PC-9 (cell line): Measurements from ENCODE around the gene HDAC8. TPM values are rescaled to one million over a fixed set of nuclear protein-coding genes. Genes with fewer than 3 reads are reported as not detected.

ENCODE experiments used
- BruUV-seq: library from RNA; stranded (reverse); fragments of 400-500 nt; replicated peaks from 2 replicates; lab custom pipeline; 2021; lab: Mats Ljungman, UMichigan
- CTCF ChIA-PET: fragments of 300-600 bp; sonication (Branson Sonifier 250); formaldehyde crosslinking; loops from one replicate; lab custom pipeline; 2022; ENCODE audit warnings: antibody characterized with exemption; lab: Charles Lee
- POLR2A ChIA-PET: fragments of 300-600 bp; sonication (Branson Sonifier 250); formaldehyde crosslinking; loops from one replicate; lab custom pipeline; 2022; ENCODE audit warnings: antibody characterized with exemption; ENCODE audit not compliant: unreplicated experiment; lab: Charles Lee
- DNase-seq, 2 experiments: peaks; one replicate each; pipeline versions ENCODE4 v3.0.0 to v3.0.0-alpha.2; 2015 to 2022; ENCODE audit warnings: mixed read lengths in 1 of 2
- H2AFZ ChIP-seq: fragments of 200-600 bp; sonication (generic); 2 replicates; pipeline ENCODE4 v1.8.1; 2017; ENCODE audit warnings: antibody characterized with exemption
- H3F3A ChIP-seq: fragments of 200-600 bp; sonication (generic); 2 replicates; pipeline ENCODE4 v1.8.1; 2017; ENCODE audit warnings: antibody characterized with exemption, mild to moderate bottlenecking, low read depth; ENCODE audit not compliant: insufficient read depth
- H3K27ac ChIP-seq: fragments of 200-600 bp; sonication (generic); 2 replicates; pipeline ENCODE4 v1.6.1; 2016; ENCODE audit warnings: mixed run types
- H3K27me3 ChIP-seq: fragments of 200-600 bp; sonication (generic); 2 replicates; pipeline ENCODE4 v1.6.1; 2016; ENCODE audit warnings: low read depth, mixed run types; ENCODE audit not compliant: insufficient read depth
- H3K36me3 ChIP-seq: fragments of 200-600 bp; sonication (generic); 2 replicates; pipeline ENCODE4 v1.6.1; 2016; ENCODE audit warnings: low read depth, mixed run types
- H3K4me1 ChIP-seq: fragments of 200-600 bp; sonication (generic); replicated peaks from 2 replicates; pipeline ENCODE4 v1.6.1; 2016; ENCODE audit warnings: mixed run types; ENCODE audit not compliant: insufficient read depth
- H3K4me2 ChIP-seq: fragments of 200-600 bp; sonication (generic); 2 replicates; pipeline ENCODE4 v1.6.1; 2017; ENCODE audit warnings: mixed run types
- H3K4me3 ChIP-seq: fragments of 200-600 bp; sonication (generic); 2 replicates; pipeline ENCODE4 v1.6.1; 2016; ENCODE audit warnings: mixed run types
- H3K79me2 ChIP-seq: fragments of 200-600 bp; sonication (generic); 2 replicates; pipeline ENCODE4 v1.6.1; 2017; ENCODE audit warnings: low read depth, mixed run types
- H3K9me2 ChIP-seq: fragments of 200-600 bp; sonication (generic); 2 replicates; pipeline ENCODE4 v1.8.1; 2017; ENCODE audit warnings: mild to moderate bottlenecking; ENCODE audit not compliant: insufficient read depth
- H3K9me3 ChIP-seq: fragments of 200-600 bp; sonication (generic); 2 replicates; pipeline ENCODE4 v1.8.1; 2016; ENCODE audit warnings: low read depth; ENCODE audit not compliant: insufficient read depth
- H4K20me1 ChIP-seq: fragments of 200-600 bp; sonication (generic); 2 replicates; pipeline ENCODE4 v1.8.1; 2017; ENCODE audit not compliant: insufficient read depth
- EZH2 ChIP-seq: fragments of 200-600 bp; sonication (generic); IDR thresholded peaks from 2 replicates; pipeline ENCODE4 v1.8.0; 2017; ENCODE audit warnings: antibody characterized with exemption, low read depth
- intact Hi-C: fragments of 100-400 bp; cut with micrococcal nuclease; formaldehyde crosslinking; loops from one replicate; pipeline ENCODE4 v1.10.0; 2022; ENCODE audit not compliant: unreplicated experiment
- total RNA-seq: library from RNA; stranded (reverse); gene quantifications from 2 replicates; pipeline ENCODE4 v1.2.3, GENCODE V29; 2021
- TF ChIP-seq, protein P1 (sequence below): fragments of 200-600 bp; sonication (generic); conservative IDR thresholded peaks from 2 replicates; pipeline ENCODE4 v1.6.1; 2017; ENCODE audit warnings: mixed run types, antibody characterized with exemption, mild to moderate bottlenecking, moderate library complexity

HDAC8 gene
- total RNA-seq, 1 experiment from 2014 or later, result 61.3 TPM

DNA sequence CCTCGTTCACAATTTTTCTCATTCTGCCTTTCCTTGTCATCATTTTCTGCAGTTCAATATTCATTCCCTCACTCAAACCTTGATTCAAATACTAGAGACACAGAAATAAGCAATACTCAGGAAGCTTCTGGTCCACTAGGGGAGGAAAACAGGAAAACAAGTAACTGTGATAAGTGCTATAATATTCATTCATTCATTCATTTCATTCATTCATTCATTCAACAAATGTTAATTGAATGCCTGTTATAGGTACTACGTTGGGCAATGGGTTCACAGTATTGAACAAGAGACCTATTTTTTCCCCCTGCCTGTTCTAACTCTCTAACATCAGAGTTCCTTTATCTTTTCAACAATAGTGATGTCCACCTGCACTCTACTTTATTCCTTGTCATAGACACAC lies 104.0 kb downstream of the HDAC8 start:
- Histone ChIP-seq H3K9me2 (no peaks in the 10 kb centered on the region), H3K4me2 (no peak overlapping the region), H3K9me3 (no peaks in the 10 kb centered on the region), H3K79me2 (no peaks in the 10 kb centered on the region), H3K36me3 (no peaks in the 10 kb centered on the region), H3K27me3 (no peaks in the 10 kb centered on the region), H3F3A (no peaks in the 10 kb centered on the region), H3K4me1 (no peaks in the 10 kb centered on the region), H3K4me3 (no peak overlapping the region), H4K20me1 (no peaks in the 10 kb centered on the region; the same call in 1 of the 2 replicates), H2AFZ (no peak overlapping the region), H3K27ac (no peak overlapping the region)
- intact Hi-C loops, result no loop called here
- TF ChIP-seq, protein P1, sequence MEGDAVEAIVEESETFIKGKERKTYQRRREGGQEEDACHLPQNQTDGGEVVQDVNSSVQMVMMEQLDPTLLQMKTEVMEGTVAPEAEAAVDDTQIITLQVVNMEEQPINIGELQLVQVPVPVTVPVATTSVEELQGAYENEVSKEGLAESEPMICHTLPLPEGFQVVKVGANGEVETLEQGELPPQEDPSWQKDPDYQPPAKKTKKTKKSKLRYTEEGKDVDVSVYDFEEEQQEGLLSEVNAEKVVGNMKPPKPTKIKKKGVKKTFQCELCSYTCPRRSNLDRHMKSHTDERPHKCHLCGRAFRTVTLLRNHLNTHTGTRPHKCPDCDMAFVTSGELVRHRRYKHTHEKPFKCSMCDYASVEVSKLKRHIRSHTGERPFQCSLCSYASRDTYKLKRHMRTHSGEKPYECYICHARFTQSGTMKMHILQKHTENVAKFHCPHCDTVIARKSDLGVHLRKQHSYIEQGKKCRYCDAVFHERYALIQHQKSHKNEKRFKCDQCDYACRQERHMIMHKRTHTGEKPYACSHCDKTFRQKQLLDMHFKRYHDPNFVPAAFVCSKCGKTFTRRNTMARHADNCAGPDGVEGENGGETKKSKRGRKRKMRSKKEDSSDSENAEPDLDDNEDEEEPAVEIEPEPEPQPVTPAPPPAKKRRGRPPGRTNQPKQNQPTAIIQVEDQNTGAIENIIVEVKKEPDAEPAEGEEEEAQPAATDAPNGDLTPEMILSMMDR, result no peak
- no peak for TF ChIP-seq EZH2
- ChIA-PET POLR2A (no interaction called here), CTCF (no interaction called here)
- no peak for DNase-seq
- BruUV-seq, result no TSS peak

- H3K4me3 ChIP-seq, result no peak overlapping the region
Observed at GRCh38 chrX:72467135-72467534, 105.5 kb downstream of the HDAC8 start.

GRCh38 chrX:72466493-72466892 lies 106.2 kb downstream of the HDAC8 start:
- Histone ChIP-seq H2AFZ (no peak overlapping the region), H4K20me1 (no peaks in the 10 kb centered on the region; the same call in 1 of the 2 replicates), H3K4me2 (no peak overlapping the region), H3K27ac (no peak overlapping the region), H3K79me2 (no peaks in the 10 kb centered on the region), H3K4me3 (no peak overlapping the region), H3K9me2 (no peaks in the 10 kb centered on the region), H3K36me3 (no peaks in the 10 kb centered on the region), H3K9me3 (no peaks in the 10 kb centered on the region), H3K27me3 (no peaks in the 10 kb centered on the region), H3K4me1 (no peaks in the 10 kb centered on the region), H3F3A (no peaks in the 10 kb centered on the region)
- DNase-seq, result no peak
- intact Hi-C loops, result no loop called here
- no TSS peak for BruUV-seq
- ChIA-PET CTCF (interaction anchor here (0.6 kb wide), 1 partner anchor 221 kb away, joined by 4 read pairs; no protein-coding TSS in a partner anchor), POLR2A (no interaction called here)
- no peak for TF ChIP-seq EZH2
- TF ChIP-seq, protein P1, result no peak

More at GRCh38 chrX:72467135-72467534, 105.5 kb downstream of the HDAC8 start:
- Histone ChIP-seq H3F3A (no peaks in the 10 kb centered on the region), H2AFZ (no peak overlapping the region), H3K36me3 (no peaks in the 10 kb centered on the region), H3K27ac (no peak overlapping the region), H3K27me3 (no peaks in the 10 kb centered on the region), H3K9me3 (no peaks in the 10 kb centered on the region), H3K79me2 (no peaks in the 10 kb centered on the region), H3K4me2 (no peak overlapping the region), H4K20me1 (no peaks in the 10 kb centered on the region; the same call in 1 of the 2 replicates), H3K4me1 (no peaks in the 10 kb centered on the region), H3K9me2 (no peaks in the 10 kb centered on the region)
- BruUV-seq, result no TSS peak
- DNase-seq, result no peak
- ChIA-PET POLR2A (no interaction called here), CTCF (no interaction called here)
- TF ChIP-seq, protein P1, result no peak
- no peak for TF ChIP-seq EZH2
- intact Hi-C loops, result no loop called here
